ENCODE results near the gene ARHGEF26. TPM values are rescaled to one million over a fixed set of nuclear protein-coding genes. Genes with fewer than 3 reads are reported as not detected.

Gene ARHGEF26
- total RNA-seq, 6 experiments from 2014 or later, result 8.7 to 42.3 (median 24.5) TPM

- no peak for DNase-seq
Measured at GRCh38 chr3:154188437-154188836, 67.2 kb downstream of the ARHGEF26 start.

DNA sequence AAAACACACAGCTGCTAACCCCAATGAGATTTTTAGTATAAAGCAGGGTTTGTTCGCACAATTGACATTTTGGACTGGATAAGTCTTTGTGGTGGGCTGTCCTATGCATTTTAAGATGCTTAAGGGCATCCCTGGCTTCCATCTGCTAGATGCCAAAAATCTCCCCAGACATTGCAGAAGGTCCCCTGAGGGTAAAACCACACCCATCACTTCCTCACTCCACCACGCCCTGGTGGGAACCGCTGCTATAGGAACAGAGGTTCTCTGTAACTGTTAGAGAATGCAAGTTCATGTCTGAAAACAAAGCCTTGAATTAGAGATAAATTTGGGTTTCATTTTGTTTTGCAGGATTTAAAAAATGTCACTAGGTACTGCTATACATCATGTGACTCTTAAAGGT, 67.7 kb downstream of the ARHGEF26 start:
- TF ChIP-seq, protein P1, sequence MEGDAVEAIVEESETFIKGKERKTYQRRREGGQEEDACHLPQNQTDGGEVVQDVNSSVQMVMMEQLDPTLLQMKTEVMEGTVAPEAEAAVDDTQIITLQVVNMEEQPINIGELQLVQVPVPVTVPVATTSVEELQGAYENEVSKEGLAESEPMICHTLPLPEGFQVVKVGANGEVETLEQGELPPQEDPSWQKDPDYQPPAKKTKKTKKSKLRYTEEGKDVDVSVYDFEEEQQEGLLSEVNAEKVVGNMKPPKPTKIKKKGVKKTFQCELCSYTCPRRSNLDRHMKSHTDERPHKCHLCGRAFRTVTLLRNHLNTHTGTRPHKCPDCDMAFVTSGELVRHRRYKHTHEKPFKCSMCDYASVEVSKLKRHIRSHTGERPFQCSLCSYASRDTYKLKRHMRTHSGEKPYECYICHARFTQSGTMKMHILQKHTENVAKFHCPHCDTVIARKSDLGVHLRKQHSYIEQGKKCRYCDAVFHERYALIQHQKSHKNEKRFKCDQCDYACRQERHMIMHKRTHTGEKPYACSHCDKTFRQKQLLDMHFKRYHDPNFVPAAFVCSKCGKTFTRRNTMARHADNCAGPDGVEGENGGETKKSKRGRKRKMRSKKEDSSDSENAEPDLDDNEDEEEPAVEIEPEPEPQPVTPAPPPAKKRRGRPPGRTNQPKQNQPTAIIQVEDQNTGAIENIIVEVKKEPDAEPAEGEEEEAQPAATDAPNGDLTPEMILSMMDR (IDR thresholded peaks at IDR 0.05), result no peak
- no peak for TF ChIP-seq POLR2A (IDR thresholded peaks at IDR 0.05)
- no peak overlapping the region for H3K27ac ChIP-seq
- WGBS (ENCODE audit: insufficient coverage, low coverage, low lambda C conversion rate, missing lambda C conversion rate), result 83% methylated on average over 1 of the region's 3 CpGs
- intact Hi-C loops (cut with DNase I), result no loop called here
- H3K4me3 ChIP-seq, result no peak overlapping the region
- DNase-seq (no peak), ATAC-seq (no peak)
- no peaks in the 10 kb centered on the region for H3K27me3 ChIP-seq
- H3K4me1 ChIP-seq, result peaks cover 0 to 8% (median 0%) of the 10 kb centered on the region in 4 donors
- no peaks in the 10 kb centered on the region for H3K9me3 ChIP-seq
- H3K36me3 ChIP-seq, result peaks cover 0 to 21% (median 9%) of the 10 kb centered on the region in 4 donors

More at GRCh38 chr3:154188437-154188836, 67.2 kb downstream of the ARHGEF26 start:
- no peaks in the 10 kb centered on the region for H3K27me3 ChIP-seq
- H3K27ac ChIP-seq, result no peak overlapping the region
- WGBS (ENCODE audit: insufficient coverage, low coverage, low lambda C conversion rate, missing lambda C conversion rate), result 86% methylated on average over 3 of the region's 3 CpGs
- intact Hi-C loops (cut with DNase I), result no loop called here
- H3K9me3 ChIP-seq, result no peaks in the 10 kb centered on the region
- peaks cover 0 to 8% (median 0%) of the 10 kb centered on the region in 4 donors for H3K4me1 ChIP-seq
- no peak overlapping the region for H3K4me3 ChIP-seq
- no peak for TF ChIP-seq POLR2A (IDR thresholded peaks at IDR 0.05)
- TF ChIP-seq, protein P1 (IDR thresholded peaks at IDR 0.05), result no peak
- H3K36me3 ChIP-seq, result peaks cover 0 to 21% (median 9%) of the 10 kb centered on the region in 4 donors
- no peak for ATAC-seq

GRCh38 chr3:154191520-154191919, 70.3 kb downstream of the ARHGEF26 start:
- Histone ChIP-seq H3K27ac (no peak overlapping the region), H3K4me1 (peaks cover 0 to 8% (median 0%) of the 10 kb centered on the region in 4 donors), H3K9me3 (no peaks in the 10 kb centered on the region), H3K36me3 (peaks cover 0 to 46% (median 19%) of the 10 kb centered on the region in 4 donors), H3K4me3 (no peak overlapping the region), H3K27me3 (no peaks in the 10 kb centered on the region)
- intact Hi-C loops (cut with DNase I), result no loop called here
- WGBS (ENCODE audit: insufficient coverage, low coverage, low lambda C conversion rate, missing lambda C conversion rate), result 78% methylated on average over 1 of the region's 1 CpG
- no peak for DNase-seq
- ATAC-seq, result no peak
- TF ChIP-seq, protein P1 (IDR thresholded peaks at IDR 0.05), result no peak
- TF ChIP-seq POLR2A (IDR thresholded peaks at IDR 0.05), result no peak

DNA sequence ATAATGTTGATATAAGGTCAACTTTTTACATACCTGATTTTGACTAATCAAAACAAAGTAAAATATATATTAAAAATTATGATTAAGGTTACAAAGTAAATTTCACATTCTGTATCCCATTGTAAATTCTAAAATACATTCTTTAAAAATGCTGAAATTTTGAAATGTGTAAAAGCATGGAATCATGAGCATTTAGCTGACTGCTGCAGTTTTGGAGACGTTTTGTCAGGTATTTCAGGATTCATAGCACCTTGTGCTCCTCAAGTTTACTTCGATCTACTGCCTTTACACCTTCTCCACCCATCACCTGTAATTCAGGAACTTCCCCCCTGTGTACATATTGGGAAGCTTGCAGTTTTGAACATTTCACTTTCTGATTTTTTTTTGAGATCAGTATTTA, 71.0 kb downstream of the ARHGEF26 start:
- WGBS (ENCODE audit: insufficient coverage, low coverage, low lambda C conversion rate, missing lambda C conversion rate), result 85% methylated on average over 2 of the region's 2 CpGs
- Histone ChIP-seq H3K4me3 (no peak overlapping the region), H3K4me1 (peaks cover 0 to 8% (median 0%) of the 10 kb centered on the region in 4 donors), H3K27me3 (no peaks in the 10 kb centered on the region), H3K9me3 (no peaks in the 10 kb centered on the region), H3K27ac (no peak overlapping the region), H3K36me3 (peaks cover 0 to 47% (median 20%) of the 10 kb centered on the region in 4 donors)
- ATAC-seq (no peak), DNase-seq (no peak)
- intact Hi-C loops (cut with DNase I), result no loop called here
- TF ChIP-seq, protein P1 (IDR thresholded peaks at IDR 0.05), result no peak
- no peak for TF ChIP-seq POLR2A (IDR thresholded peaks at IDR 0.05)
